OCI-LY7 (cell line): ENCODE results near the gene ADAMTS9.

ENCODE experiments used
- EZH2phosphoT487 ChIP-seq: fragments of 200-600 bp; sonication (generic); IDR thresholded peaks from 2 replicates; pipeline ENCODE4 v1.6.1; 2018; ENCODE audit warnings: low read depth, borderline replicate concordance, mild to moderate bottlenecking, mixed run types, antibody characterized with exemption, low read length, moderate library complexity, mixed read lengths
- TF ChIP-seq, protein P1 (sequence below): fragments of 200-600 bp; sonication (generic); conservative IDR thresholded peaks from 2 replicates; pipeline ENCODE4 v1.5.1; 2014; ENCODE audit warnings: mild to moderate bottlenecking, antibody characterized with exemption, low read length, moderate library complexity, mixed read lengths

DNA sequence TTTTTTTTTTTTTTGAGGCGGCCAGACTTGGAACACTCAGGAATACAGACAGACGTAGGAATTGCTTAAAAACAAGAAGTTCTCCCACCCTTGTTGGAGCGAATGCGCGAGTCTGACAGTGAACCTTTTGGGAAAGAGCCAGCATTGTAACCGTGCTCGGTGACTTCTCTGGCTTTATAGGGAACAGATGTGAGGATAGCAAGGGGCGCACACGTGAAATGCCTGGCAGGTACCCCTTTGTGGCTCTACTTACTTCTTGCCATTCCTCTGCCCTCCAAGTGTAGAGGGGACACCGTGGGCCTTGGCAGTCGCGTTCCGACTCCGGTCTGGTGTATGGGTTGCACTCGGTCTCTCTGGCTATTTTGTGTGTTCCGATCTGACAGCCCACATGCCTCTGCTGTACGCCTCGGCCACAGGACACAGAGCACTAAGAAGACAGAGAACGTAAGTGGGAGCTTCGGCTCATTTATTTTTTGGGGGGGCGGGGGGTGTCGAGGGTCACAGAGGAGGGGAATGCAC, 126.4 kb downstream of the ADAMTS9 start:
- TF ChIP-seq, protein P1, sequence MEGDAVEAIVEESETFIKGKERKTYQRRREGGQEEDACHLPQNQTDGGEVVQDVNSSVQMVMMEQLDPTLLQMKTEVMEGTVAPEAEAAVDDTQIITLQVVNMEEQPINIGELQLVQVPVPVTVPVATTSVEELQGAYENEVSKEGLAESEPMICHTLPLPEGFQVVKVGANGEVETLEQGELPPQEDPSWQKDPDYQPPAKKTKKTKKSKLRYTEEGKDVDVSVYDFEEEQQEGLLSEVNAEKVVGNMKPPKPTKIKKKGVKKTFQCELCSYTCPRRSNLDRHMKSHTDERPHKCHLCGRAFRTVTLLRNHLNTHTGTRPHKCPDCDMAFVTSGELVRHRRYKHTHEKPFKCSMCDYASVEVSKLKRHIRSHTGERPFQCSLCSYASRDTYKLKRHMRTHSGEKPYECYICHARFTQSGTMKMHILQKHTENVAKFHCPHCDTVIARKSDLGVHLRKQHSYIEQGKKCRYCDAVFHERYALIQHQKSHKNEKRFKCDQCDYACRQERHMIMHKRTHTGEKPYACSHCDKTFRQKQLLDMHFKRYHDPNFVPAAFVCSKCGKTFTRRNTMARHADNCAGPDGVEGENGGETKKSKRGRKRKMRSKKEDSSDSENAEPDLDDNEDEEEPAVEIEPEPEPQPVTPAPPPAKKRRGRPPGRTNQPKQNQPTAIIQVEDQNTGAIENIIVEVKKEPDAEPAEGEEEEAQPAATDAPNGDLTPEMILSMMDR: no peak
- TF ChIP-seq EZH2phosphoT487: no peak
